Activated CD8-positive, alpha-beta memory T cell treated with anti-CD3 and anti-CD28 coated beads, Interleukin-2, amount 50 U/mL, for 1 hour (primary cell): ENCODE data around the gene IPO8.
"Not testable (repeated sequence)": the region's sequence is repeated elsewhere in the genome, so short reads cannot be mapped to it uniquely, and the experiment has no call there.

Source experiments
- DNase-seq: peaks from one replicate; pipeline ENCODE4 v3.0.0-alpha.2; 2020; ENCODE audit errors: extremely low read depth

Gene IPO8

GRCh38 chr12:30687265-30687986, 8.2 kb downstream of the IPO8 start:
- DNase-seq = no peak

DNA sequence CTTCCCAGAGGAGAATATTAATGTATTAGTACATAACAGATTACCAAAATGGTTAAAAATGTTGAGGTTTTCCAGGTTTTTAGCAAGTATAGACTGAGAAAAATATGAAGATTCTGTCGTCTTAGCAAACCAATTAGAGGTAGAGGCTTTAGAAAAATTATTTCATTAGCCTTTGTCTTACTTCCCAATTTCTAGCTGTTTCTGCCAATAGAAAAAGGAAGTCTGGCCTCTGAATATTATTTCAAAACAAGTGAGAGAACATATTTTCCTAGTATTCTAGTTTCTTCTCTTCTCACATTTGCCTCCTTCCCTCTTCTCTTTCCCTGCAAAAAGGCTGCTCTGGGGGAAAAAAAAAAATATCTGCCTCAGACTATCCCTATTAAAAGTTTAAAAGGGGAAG, 16.4 kb downstream of the IPO8 start:
- no peak for DNase-seq

DNA sequence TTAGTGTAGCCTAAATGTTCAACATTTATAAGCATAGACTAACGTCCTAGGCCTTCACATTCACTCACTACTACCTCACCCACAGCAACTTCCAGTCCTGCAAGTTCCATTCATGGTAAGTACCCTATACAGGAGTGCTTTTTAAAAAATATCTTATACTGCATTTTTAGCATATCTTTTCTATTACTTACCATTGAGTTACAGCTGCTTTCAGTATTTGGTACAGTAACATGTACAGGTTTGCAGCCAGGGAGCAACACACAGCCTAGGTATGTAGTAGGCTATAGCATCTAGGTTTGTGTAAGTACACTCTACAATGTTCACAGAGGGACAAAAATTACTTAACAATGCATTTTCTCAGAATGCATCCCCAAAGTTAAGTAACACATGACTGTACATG, 17.4 kb downstream of the IPO8 start:
- no peak for DNase-seq

DNA sequence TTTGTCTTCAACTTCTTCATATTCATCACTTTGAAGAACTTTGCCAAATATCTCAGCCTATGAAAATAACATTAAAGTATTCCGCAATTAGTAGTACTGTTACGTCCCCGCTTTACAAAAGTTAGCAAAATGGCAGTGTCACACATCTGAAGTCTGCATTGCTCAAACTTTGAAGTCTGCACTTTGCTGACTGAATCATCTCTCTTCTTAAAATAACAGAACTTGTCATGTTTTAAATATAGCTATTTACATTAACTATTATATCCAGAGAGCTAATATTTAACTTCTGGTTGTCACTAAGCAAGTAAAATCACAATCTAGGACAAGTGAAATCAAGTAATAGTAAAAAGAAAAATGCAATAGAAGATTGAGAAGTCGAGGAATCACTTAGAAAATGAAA, 34.5 kb downstream of the IPO8 start:
- DNase-seq = no peak

- DNase-seq = no peak
Observed at GRCh38 chr12:30652034-30652696, 43.5 kb downstream of the IPO8 start.

- no peak for DNase-seq
Observed at GRCh38 chr12:30646821-30647220, 48.8 kb downstream of the IPO8 start.

- no peak for DNase-seq
Observed at GRCh38 chr12:30643366-30643765, 52.3 kb downstream of the IPO8 start.

DNA sequence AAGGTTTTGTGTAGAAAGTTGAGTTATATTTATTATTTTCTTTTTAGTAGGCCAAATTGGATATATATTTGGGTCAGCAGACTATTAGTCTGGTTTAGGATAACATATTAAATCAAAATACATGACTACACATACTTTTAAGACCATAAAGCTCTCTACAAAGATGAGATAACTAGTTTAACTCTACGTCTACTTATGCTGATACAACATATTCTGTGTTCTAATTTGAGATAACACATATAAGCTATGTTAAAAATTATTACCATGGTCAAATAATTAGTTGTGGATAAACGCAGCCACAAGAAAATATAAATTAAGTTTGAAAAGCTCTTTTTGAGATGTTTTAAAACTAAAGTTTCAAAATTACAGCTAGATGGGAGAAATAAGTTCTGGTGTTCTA, 55.3 kb downstream of the IPO8 start:
- DNase-seq = no peak

- DNase-seq = no peak
Observed at GRCh38 chr12:30635385-30635784, 60.3 kb downstream of the IPO8 start.

DNA sequence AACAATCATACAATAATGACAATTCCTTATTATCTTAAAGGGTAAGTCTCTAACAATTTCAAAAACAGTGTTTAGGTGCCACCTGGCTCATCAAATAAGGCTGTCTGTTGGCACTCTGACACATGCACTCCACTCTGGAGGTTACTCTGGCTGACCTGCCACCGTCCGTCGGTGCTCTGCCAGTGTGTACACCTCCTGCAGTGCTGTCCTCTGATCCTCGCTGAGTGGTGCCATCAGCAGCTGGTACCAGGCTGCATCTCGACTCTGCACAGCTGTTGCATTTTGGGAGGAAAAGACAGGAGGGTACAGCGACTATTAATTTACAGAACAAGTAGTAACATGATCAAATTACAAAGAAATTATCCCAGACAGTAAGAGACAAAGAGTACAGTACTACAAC, 63.9 kb downstream of the IPO8 start:
- DNase-seq = no peak

DNA sequence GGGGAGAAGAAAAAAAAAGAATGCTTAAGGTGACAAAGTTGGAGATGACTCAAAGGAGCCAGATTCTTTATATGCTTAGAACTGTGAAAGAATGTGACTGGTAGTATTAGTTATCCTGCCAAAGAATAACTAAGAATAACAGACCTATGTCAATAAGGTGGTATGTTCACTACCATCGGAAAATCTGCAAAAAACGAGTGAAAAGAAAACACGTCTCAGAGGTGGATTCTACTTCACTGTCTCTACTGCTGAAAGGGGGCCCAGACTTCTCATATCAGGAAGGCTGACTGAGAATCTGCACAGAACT, 64.7 kb downstream of the IPO8 start:
- DNase-seq = no peak

DNA sequence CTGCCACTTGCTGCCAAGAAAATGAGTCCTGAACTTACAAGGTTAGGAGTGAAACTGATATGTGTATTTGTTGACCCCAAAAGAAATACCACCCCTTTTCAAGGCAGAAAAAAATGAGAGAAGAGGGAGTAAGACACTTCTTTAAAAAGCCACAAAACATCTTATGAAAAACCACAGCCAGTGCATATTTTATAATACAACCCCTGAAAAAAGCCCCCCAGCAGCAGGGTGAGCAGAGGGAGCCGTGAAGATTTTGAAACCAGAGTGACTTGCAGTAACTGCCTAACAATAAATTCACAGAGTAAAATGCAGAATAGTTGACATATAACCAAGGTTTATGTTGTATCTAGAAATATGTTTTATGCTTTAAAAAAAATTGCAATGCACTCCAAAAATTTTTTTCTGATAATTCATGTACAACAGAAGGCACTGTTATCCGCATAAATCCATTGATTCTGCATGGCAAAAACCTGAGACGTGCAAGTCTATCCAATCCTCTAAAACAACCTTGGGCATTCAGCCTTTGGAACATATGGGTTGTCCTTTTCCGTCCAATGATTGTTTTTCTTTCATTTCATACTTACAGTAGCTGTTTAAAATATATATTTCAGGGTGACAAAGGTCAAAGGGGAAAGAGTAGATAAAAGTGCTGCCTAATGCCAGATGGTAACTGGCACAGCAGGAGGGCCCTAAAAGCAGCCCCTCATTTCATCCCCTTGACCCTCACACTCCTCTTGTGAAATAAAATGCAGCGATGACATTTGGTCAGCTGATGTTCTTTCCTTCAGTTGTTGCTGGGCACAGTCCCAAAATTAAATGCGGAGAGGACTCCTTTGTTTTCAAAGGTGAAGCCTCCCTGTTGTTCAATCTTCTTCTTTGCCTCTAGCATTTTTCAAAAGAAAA, 65.3 kb downstream of the IPO8 start:
- DNase-seq = no peak

GRCh38 chr12:30626847-30627246, 68.8 kb downstream of the IPO8 start:
- no peak for DNase-seq

- no peak for DNase-seq
Observed at GRCh38 chr12:30624009-30624408, 71.7 kb downstream of the IPO8 start.

GRCh38 chr12:30622509-30622908, 73.2 kb downstream of the IPO8 start:
- DNase-seq = no peak

DNA sequence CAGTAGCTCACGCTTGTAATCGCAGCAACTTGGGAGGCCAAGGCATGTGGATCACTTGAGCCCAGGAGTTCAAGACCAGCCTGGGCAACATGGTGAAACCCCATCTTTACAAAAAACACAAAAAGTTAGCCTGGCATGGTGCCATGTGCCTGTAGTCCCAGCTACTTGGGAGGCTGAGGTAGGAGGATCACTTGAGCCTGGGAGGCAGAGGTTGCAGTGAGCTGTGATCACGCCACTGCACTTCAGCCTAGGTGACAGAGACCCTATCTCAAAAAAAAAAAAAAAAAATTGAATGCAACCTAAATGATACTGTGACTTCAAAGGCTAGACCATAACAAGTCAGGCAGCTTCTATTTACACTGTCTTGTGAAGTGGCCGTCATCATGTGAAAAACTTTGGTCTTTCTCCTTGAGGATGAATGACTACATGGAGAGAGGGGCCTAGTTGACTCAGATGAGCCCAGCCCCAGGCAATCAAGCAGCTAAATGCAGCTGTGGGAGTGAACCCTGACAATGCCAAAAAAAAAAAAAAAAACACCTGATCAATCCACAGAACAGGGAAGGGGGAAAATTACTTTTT, 73.9 kb downstream of the IPO8 start:
- not testable (repeated sequence) for DNase-seq

DNA sequence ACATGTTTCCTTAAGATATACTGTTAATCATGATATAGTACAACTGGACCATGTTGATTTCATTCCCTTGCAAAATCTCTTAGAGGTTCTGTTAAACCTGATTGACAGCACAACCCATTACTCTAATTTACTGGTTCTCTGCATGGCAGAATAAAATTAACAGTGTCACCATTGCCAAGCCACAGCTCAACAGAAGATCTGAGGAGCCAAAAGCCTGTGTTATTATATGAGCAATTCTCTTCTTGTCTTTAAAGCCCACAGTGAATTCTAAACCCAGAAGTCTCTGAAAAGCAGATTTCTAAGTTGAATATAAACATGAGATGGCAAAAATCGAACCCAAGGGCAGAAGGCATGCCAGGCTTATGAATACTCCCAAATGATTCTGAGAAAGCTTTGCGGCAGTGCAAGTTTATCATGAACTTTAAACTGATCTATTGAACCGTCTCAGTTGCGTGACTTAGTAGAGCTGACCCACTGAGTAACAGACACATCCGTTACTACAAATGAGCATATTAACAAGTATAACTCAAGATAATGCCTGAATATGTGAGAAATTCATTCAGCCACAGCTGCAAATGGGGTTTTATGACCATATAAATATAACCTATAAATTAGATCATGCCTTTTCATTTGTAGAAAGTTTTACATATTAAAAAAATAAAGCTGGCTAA, 78.2 kb downstream of the IPO8 start:
- no peak for DNase-seq

DNA sequence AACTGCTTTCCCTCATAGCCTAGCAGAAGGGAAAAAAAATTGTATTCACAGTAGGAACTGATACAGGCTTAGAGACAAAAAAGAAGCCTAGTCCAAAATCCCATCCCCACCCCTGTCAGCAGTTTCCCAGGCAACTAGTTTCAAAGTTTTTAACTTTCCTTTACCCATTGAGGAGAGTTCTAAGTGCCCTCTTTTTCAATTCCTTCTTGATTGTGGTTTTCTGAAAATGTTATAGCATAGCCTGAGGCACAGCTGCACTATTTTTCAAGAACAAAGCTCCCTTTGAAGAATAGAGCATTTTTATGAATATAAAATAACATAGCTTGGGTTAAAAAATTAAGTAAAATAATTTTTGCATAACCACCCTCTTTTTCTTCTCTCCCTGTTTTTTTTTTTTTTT, 81.6 kb downstream of the IPO8 start:
- DNase-seq = no peak

GRCh38 chr12:30613119-30613830, 82.4 kb downstream of the IPO8 start:
- no peak for DNase-seq

DNA sequence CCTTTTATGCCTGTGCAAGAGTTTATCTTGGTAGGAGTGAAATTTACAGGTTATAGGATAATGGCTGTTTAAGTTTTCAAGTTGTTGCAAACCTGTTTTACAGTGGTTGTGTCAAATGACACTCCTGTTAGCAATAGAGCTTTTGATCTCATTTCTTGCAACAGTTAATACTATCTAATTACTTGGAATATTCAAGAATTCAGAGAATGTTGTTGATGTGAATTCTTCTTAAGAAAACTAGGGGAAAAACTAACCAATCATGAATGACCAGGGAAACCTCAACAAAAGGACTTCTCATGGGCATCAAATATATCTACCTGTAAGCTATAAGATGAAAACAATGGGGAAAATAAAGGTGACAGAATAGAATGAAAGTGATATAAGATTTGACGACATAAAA, 85.0 kb downstream of the IPO8 start:
- DNase-seq = no peak

- not testable (repeated sequence) for DNase-seq
Observed at GRCh38 chr12:30609819-30610218, 85.8 kb downstream of the IPO8 start.
